Skeletal muscle cell (primary cell): ENCODE results near the gene LTBP1.
"Not testable (repeated sequence)": the region's sequence is repeated elsewhere in the genome, so short reads cannot be mapped to it uniquely, and the experiment has no call there.

Source experiments
- DNase-seq: peaks from one replicate; pipeline ENCODE4 v3.0.0-alpha.2; 2010; ENCODE audit warnings: low read depth
- H3K4me3 ChIP-seq: 2 replicates; pipeline ENCODE4 v1.5.1; 2011; ENCODE audit warnings: low read depth, mild to moderate bottlenecking, control low read depth, low read length, moderate library complexity

LTBP1 gene, protein sequence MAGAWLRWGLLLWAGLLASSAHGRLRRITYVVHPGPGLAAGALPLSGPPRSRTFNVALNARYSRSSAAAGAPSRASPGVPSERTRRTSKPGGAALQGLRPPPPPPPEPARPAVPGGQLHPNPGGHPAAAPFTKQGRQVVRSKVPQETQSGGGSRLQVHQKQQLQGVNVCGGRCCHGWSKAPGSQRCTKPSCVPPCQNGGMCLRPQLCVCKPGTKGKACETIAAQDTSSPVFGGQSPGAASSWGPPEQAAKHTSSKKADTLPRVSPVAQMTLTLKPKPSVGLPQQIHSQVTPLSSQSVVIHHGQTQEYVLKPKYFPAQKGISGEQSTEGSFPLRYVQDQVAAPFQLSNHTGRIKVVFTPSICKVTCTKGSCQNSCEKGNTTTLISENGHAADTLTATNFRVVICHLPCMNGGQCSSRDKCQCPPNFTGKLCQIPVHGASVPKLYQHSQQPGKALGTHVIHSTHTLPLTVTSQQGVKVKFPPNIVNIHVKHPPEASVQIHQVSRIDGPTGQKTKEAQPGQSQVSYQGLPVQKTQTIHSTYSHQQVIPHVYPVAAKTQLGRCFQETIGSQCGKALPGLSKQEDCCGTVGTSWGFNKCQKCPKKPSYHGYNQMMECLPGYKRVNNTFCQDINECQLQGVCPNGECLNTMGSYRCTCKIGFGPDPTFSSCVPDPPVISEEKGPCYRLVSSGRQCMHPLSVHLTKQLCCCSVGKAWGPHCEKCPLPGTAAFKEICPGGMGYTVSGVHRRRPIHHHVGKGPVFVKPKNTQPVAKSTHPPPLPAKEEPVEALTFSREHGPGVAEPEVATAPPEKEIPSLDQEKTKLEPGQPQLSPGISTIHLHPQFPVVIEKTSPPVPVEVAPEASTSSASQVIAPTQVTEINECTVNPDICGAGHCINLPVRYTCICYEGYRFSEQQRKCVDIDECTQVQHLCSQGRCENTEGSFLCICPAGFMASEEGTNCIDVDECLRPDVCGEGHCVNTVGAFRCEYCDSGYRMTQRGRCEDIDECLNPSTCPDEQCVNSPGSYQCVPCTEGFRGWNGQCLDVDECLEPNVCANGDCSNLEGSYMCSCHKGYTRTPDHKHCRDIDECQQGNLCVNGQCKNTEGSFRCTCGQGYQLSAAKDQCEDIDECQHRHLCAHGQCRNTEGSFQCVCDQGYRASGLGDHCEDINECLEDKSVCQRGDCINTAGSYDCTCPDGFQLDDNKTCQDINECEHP (N-terminal part only)

DNA sequence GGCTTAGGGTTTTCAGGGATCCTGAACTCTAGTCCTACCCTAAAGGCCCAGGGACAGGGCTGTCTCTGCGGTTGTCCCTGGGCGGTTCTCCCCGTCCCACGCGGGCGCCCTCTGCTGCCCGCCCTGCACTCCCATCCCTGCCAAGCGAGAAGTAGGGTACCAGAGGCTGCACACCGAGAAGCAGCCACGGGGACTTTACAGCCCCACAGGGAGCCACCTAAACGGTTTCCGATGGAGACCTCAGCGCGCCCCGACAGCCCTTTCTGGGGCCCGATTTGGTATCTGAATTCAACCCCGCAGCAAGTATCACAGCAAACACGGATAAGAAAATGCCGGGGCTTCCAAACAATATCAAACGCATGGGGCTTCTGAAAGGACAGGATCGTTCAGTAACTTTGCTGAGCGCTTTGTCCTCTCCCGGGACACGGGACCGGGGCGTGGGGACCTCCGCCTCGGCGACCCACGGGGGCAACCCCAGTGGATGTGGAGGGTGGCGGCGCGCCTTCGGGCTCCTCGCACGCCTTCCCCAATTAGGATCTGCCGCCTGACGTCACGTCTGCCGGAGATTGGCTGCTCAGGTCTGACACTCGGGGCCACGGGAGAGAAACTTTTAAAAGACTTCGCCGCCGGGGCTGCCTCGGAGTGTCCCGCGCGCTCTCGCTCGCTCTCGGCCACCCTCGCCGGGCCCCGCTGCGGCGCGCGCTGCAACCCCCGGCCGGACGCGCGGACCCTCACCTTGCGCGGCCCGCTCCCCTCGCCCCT is at the start of gene LTBP1:
TSS of gene LTBP1 (plus strand) at position 640 of the 762 bp plus-strand sequence. CDS start 372 bp downstream, outside the sequence.
- peak within 1 kb of the TSS; percentile 64 for H3K4me3 ChIP-seq
- DNase-seq = no peak

DNA sequence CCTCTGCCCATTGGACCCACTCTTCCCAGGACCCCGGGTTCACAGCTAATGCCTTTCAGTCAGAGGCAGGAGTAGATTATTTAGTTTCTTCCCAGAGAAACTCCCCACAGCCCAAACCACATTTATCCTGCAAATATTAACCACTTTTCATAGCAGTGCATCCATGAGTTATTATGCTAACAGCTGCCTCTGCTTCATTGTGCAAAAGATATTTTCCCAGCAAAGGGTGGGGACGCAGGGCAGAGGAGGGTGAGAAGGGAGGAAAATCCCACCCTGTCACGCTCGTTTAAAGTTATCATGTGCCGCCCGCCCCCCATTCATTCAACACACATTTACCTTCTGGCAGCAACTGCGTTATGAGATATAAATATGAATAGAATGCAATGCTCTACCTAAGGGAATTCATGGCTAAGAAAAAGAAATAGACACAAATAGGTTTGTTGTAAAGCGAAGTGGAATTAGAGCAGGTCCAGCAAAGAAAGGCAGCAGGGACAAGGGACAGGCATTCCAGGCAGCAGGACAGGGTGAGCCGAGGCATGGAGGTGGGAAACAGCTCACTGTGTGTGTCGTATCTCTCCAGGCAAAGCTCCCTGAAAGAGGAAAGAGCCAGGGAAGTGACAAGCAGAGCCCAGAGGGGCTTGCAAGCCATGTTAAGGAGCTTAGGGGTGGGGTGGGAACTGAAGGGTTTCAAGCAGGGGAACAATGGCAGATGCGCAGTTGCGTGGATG is 46.3 kb upstream of the LTBP1 start:
- DNase-seq = peak; percentile 6
- H3K4me3 ChIP-seq = no peak overlapping the region

DNA sequence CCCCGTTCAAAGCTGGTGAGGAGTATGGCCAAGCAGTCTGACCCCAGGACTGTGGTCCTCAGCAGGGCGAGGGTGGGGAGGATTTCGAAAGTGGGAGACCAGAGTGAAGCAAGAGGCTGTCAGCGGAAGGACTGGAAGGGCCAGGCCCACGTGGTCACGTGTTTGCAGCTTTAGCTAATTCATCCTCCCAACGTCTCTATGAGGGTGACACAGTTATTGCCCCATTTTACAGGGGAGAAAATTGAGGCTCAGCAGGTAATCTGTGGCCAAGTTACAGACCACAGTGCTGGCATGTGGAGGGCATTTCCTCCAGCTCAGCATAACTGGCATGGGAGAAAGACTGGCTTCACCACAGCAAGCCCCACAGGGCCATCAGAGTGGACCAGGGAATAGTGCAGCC is 45.4 kb upstream of the LTBP1 start:
- no peak overlapping the region for H3K4me3 ChIP-seq
- DNase-seq = no peak

- H3K4me3 ChIP-seq = no peak overlapping the region
- DNase-seq = no peak
These were observed 44.6 kb upstream of the LTBP1 start for GRCh38 chr2:32902174-32902573.

GRCh38 chr2:32902986-32903385 is 43.8 kb upstream of the LTBP1 start:
- H3K4me3 ChIP-seq = no peak overlapping the region
- DNase-seq = no peak

DNA sequence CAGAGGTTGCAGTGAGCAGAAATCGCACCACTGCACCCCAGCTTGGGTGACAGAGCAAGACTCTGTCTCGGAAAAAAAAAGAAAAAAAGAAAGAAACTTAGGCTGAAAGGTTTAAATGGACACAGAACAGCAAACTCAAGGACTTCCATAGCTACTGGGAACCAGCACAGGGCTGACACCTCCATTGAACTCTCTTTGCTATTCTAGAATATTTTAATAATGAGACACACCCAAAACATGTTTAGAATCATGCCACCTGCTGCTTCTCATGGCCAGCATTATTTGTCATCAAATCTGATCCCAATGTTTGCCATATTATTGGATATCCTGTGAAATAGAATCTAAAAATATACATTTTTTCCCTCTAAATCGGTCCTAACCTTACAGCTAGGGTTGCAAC is 42.7 kb upstream of the LTBP1 start:
- DNase-seq = no peak
- H3K4me3 ChIP-seq = no peak overlapping the region

- no peak for DNase-seq
- no peak overlapping the region for H3K4me3 ChIP-seq
These were observed 42.0 kb upstream of the LTBP1 start for GRCh38 chr2:32904751-32905150.

GRCh38 chr2:32905270-32905669 is 41.5 kb upstream of the LTBP1 start:
- no peak overlapping the region for H3K4me3 ChIP-seq
- DNase-seq = no peak

- no peak for DNase-seq
- H3K4me3 ChIP-seq = no peak overlapping the region
These were observed 35.7 kb upstream of the LTBP1 start for GRCh38 chr2:32910883-32911598.

DNA sequence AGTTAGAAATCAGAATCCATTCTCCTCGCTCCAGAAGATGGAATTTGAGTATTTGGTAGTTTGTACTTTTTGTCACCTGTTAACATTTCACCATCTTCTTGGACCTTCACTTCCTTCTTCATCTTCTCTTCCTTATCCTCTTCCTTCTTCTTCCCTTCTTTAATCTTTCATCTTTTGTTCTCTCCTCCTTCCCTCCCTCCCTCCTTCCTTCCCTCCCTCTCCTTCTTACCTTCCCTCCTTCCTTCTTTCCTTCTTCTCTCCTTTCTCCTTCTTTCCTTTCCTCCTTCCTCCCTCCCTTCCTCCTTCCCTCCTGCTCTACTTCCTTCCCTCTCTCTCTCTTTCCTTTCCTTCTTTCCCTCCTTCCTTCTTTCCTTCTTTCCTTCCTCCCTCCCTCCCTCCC is 31.1 kb upstream of the LTBP1 start:
- DNase-seq = no peak
- no peak overlapping the region for H3K4me3 ChIP-seq

- no peak overlapping the region for H3K4me3 ChIP-seq
- no peak for DNase-seq
These were observed 28.0 kb upstream of the LTBP1 start for GRCh38 chr2:32918774-32919173.

GRCh38 chr2:32919901-32920300 is 26.9 kb upstream of the LTBP1 start:
- not testable (repeated sequence) for H3K4me3 ChIP-seq, DNase-seq

DNA sequence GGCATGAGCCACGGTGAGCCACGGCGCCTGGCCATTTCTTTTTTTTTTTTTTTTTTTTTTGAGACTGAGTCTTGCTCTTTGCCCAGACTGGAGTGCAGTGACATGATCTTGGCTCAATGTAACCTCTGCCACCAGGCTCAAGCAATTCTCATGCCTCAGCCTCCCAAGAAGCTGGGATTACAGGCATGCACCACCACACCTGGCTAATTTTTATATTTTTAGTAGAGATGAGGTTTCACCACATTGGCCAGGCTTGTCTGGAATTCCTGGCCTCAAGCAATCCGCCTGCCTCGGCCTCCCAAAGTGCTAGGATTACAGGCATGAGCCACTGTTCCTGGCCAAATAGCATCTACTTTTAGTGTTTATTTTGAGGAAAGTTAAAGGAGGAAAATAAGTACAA is 25.3 kb upstream of the LTBP1 start:
- not testable (repeated sequence) for DNase-seq, H3K4me3 ChIP-seq

DNA sequence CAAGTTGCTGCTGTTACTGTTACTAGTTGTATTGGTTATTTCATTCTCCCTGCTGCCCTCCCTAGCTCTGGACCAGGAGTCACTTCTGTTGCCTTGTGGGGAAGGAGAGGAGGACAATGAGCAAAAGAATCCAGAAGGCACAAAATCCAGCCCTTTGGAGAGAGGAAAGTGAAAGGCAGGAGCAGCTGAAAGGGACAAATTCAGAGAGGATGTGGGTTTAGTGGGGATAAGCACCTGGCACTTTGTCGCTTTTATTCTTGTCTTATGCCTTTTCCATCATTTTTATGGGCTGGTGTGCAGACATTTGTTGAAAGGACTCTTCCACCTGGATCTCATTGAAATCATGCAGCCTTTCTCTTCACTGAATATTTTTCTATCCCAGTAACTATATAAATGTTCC is 24.3 kb upstream of the LTBP1 start:
- H3K4me3 ChIP-seq = no peak overlapping the region
- no peak for DNase-seq

DNA sequence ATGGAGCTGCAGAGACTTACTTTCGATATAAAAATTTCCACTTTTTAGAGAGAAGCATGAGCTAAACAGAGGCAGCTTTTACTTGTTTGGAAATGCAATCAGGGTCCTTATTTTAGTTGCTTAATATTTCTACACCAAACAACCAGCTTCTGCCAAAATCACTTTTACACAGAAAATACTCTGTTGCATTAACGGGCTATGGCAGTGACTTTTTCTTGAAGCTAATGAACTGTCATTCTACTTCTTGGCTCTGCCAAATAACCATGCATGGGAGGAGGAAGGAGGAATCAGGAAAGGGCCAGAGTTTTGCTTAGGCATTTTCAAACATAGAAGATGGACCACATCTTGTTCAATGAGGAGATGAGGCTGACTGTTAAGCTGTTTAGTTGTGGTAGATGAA is 23.6 kb upstream of the LTBP1 start:
- no peak overlapping the region for H3K4me3 ChIP-seq
- no peak for DNase-seq

DNA sequence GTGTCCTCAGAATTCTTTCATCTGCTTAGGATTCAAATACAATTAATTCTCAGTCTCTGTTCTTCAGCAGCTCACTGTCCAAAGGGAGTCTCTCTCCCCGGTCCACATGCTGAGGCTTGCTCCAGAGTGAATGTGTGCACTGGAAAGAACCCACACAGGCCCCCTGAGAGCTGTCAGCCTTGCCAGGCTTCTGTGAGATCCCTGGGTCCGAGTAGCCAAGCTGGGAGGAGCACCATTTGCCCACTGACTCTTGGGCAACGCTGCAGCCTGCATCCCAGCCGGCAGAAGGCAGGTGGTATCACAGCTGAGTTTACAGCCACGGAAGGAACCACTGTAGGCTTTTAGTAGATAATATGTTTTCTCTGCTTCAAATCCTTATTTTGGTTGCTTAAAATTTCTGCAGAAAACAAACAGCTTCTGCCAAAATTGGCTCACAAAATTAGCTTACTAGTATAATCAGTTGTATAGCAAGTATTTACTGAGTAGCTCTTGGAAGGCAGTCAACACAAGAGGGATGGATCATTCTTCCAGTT is 21.4 kb upstream of the LTBP1 start:
- DNase-seq = no peak
- H3K4me3 ChIP-seq = no peak overlapping the region

DNA sequence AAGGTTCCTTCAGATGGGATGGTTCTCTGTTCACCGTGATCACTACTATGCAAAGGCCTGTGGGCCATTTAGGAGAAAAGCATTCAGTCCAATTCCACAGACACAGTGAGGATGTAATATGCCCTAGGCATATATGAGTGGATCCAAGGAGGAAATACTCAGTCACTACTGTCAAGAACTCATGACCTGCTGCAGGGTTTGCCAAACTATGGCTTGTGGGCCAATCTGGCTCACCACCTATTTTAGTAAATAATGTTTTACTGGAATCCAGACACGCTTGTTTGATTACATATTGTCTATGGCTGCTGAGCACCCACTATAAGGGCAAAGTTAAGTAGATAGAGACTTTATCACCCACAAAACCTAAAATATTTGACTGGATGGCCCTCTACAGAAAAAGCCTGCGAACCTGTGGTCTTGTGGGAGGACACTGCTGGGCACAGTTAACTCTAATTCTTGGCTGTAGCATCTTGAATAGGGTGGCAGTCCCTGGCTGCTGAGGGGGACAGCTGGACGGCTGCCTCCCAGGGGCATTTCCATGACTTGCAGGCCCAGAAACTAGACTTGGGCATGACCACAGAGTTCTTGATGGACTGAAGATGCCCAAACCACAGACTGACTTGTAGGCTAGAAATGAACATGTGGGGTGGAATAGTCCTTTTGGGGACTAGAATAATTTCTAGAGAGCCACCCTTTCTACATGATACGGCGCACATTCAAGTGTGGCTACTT is 20.6 kb upstream of the LTBP1 start:
- H3K4me3 ChIP-seq = no peak overlapping the region
- no peak for DNase-seq
